ENCODE results near the gene ERCC6L2.

DNA sequence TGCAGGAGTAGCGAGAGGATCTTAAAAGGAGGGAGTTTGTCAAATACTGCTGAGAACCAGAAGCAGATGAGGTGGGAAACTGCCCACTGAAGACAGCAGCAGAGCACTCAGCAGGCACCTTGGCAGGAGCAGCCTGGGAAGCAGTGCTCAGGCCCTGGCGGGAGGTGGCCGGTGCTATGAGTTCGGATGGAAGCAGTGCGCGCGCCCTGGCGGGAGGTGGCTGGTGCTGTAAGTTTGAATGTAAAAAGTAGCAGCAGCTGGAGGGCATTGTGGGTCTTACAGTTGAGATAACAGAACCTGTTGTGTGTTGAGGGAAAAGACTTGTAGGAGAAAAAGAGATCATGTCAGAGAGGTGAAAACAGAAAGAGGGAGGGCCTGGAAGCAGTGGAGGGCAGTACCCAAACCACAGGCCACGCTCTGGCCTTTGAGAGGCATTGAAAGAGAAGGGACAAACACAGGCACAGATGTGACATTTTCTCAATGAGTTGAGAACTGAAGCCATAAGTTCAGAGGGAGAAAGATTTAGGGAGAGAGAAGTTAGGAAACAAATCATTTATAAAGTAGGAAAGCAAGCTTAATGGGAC lies 130.9 kb downstream of the ERCC6L2 start:
- TF ChIP-seq, protein P1, sequence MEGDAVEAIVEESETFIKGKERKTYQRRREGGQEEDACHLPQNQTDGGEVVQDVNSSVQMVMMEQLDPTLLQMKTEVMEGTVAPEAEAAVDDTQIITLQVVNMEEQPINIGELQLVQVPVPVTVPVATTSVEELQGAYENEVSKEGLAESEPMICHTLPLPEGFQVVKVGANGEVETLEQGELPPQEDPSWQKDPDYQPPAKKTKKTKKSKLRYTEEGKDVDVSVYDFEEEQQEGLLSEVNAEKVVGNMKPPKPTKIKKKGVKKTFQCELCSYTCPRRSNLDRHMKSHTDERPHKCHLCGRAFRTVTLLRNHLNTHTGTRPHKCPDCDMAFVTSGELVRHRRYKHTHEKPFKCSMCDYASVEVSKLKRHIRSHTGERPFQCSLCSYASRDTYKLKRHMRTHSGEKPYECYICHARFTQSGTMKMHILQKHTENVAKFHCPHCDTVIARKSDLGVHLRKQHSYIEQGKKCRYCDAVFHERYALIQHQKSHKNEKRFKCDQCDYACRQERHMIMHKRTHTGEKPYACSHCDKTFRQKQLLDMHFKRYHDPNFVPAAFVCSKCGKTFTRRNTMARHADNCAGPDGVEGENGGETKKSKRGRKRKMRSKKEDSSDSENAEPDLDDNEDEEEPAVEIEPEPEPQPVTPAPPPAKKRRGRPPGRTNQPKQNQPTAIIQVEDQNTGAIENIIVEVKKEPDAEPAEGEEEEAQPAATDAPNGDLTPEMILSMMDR (IDR thresholded peaks at IDR 0.05; ENCODE audit: insufficient read depth, low read length, poor library complexity, severe bottlenecking) = no peak
- no peak for TF ChIP-seq EZH2phosphoT487 (conservative IDR thresholded peaks at IDR 0.05; ENCODE audit: low read length)

Measured in SU-DHL-6 (cell line).